Stimulated activated CD4-positive, alpha-beta T cell treated with anti-CD3 and anti-CD28 coated beads, Interleukin-4, amount 100 ng/mL, for 48 hours (primary cell): ENCODE results near the gene RBM19.

Experiments
- DNase-seq, 2 donors: peaks; one replicate each; pipeline ENCODE4 v3.0.0-alpha.2; 2020; ENCODE audit warnings: low read depth in 2 of 2

RBM19 gene

GRCh38 chr12:113857371-113857770 lies 108.8 kb downstream of the RBM19 start:
- no peak for DNase-seq

- DNase-seq: no peak
These were observed 110.1 kb downstream of the RBM19 start for GRCh38 chr12:113855998-113856397.

GRCh38 chr12:113854385-113855142 lies 111.6 kb downstream of the RBM19 start:
- no peak for DNase-seq

GRCh38 chr12:113853491-113853890 lies 112.6 kb downstream of the RBM19 start:
- no peak for DNase-seq

- no peak for DNase-seq
These were observed 113.2 kb downstream of the RBM19 start for GRCh38 chr12:113852695-113853490.

- DNase-seq: no peak
These were observed 113.9 kb downstream of the RBM19 start for GRCh38 chr12:113852264-113852663.

GRCh38 chr12:113850309-113851056 lies 115.6 kb downstream of the RBM19 start:
- DNase-seq: no peak

GRCh38 chr12:113847856-113848255 lies 118.3 kb downstream of the RBM19 start:
- no peak for DNase-seq

- no peak for DNase-seq
These were observed 119.0 kb downstream of the RBM19 start for GRCh38 chr12:113846883-113847755.

GRCh38 chr12:113845900-113846674 lies 120.0 kb downstream of the RBM19 start:
- no peak for DNase-seq

GRCh38 chr12:113844495-113845210 lies 121.5 kb downstream of the RBM19 start:
- DNase-seq: no peak

GRCh38 chr12:113842699-113843098 lies 123.4 kb downstream of the RBM19 start:
- no peak for DNase-seq

GRCh38 chr12:113841786-113842185 lies 124.3 kb downstream of the RBM19 start:
- DNase-seq: no peak

GRCh38 chr12:113840401-113841042 lies 125.6 kb downstream of the RBM19 start:
- DNase-seq: no peak

- no peak for DNase-seq
These were observed 127.2 kb downstream of the RBM19 start for GRCh38 chr12:113838896-113839295.

- no peak for DNase-seq
These were observed 128.4 kb downstream of the RBM19 start for GRCh38 chr12:113837528-113838296.

GRCh38 chr12:113837084-113837483 lies 129.0 kb downstream of the RBM19 start:
- no peak for DNase-seq

- DNase-seq: no peak
These were observed 130.2 kb downstream of the RBM19 start for GRCh38 chr12:113835896-113836295.

GRCh38 chr12:113835433-113835832 lies 130.7 kb downstream of the RBM19 start:
- DNase-seq: no peak
